D341Med (cell line): Measurements from ENCODE around the gene SUCLG2.
"Not testable (repeated sequence)": the region's sequence is repeated elsewhere in the genome, so short reads cannot be mapped to it uniquely, and the experiment has no call there.

Source experiments
- DNase-seq: peaks from one replicate; pipeline ENCODE4 v3.0.0; 2012; ENCODE audit warnings: low spot score

Gene SUCLG2

GRCh38 chr3:67559029-67559605, 95.3 kb downstream of the SUCLG2 start:
- DNase-seq: no peak

GRCh38 chr3:67558426-67558825, 96.0 kb downstream of the SUCLG2 start:
- DNase-seq: no peak

GRCh38 chr3:67557848-67558355, 96.5 kb downstream of the SUCLG2 start:
- no peak for DNase-seq

- peak; percentile 63 for DNase-seq
Measured at GRCh38 chr3:67551361-67552016, 102.9 kb downstream of the SUCLG2 start.

- DNase-seq: peak; percentile 59
Measured at GRCh38 chr3:67550541-67550940, 103.9 kb downstream of the SUCLG2 start.

- DNase-seq: not testable (repeated sequence)
Measured at GRCh38 chr3:67542502-67543250, 111.7 kb downstream of the SUCLG2 start.

- DNase-seq: no peak
Measured at GRCh38 chr3:67540198-67540894, 114.1 kb downstream of the SUCLG2 start.

- not testable (repeated sequence) for DNase-seq
Measured at GRCh38 chr3:67537203-67537602, 117.2 kb downstream of the SUCLG2 start.

- no peak for DNase-seq
Measured at GRCh38 chr3:67535006-67535405, 119.4 kb downstream of the SUCLG2 start.

GRCh38 chr3:67534594-67534993, 119.8 kb downstream of the SUCLG2 start:
- DNase-seq: no peak

GRCh38 chr3:67531181-67532101, 123.0 kb downstream of the SUCLG2 start:
- no peak for DNase-seq

- no peak for DNase-seq
Measured at GRCh38 chr3:67529915-67530314, 124.5 kb downstream of the SUCLG2 start.

- DNase-seq: peak; percentile 57
Measured at GRCh38 chr3:67529337-67529736, 125.1 kb downstream of the SUCLG2 start.

- DNase-seq: no peak
Measured at GRCh38 chr3:67526246-67526645, 128.2 kb downstream of the SUCLG2 start.

- DNase-seq: no peak
Measured at GRCh38 chr3:67524046-67524445, 130.4 kb downstream of the SUCLG2 start.

- no peak for DNase-seq
Measured at GRCh38 chr3:67522081-67522480, 132.3 kb downstream of the SUCLG2 start.

- DNase-seq: no peak
Measured at GRCh38 chr3:67521053-67521646, 133.3 kb downstream of the SUCLG2 start.

GRCh38 chr3:67518236-67518635, 136.2 kb downstream of the SUCLG2 start:
- DNase-seq: no peak

- DNase-seq: no peak
Measured at GRCh38 chr3:67517781-67518180, 136.6 kb downstream of the SUCLG2 start.

GRCh38 chr3:67516496-67516895, 137.9 kb downstream of the SUCLG2 start:
- no peak for DNase-seq

GRCh38 chr3:67515778-67516177, 138.6 kb downstream of the SUCLG2 start:
- no peak for DNase-seq
